GM23338 (cell line): Measurements from ENCODE around the gene LUC7L. TPM values are rescaled to one million over a fixed set of nuclear protein-coding genes. Genes with fewer than 3 reads are reported as not detected.

Experiments
- ATAC-seq: fragments of 200-7000 bp; cut with Tn5 transposase; 3 replicates; pipeline ENCODE4 v1.9.1; 2020
- DNase-seq: peaks from one replicate; pipeline ENCODE4 v3.0.0-alpha.2; 2015; ENCODE audit warnings: low spot score
- H2AFZ ChIP-seq: fragments of 200-600 bp; sonication (generic); 2 replicates; pipeline ENCODE4 v1.8.0; 2016; ENCODE audit warnings: antibody characterized with exemption, mild to moderate bottlenecking, moderate library complexity
- H3F3A ChIP-seq: fragments of 200-600 bp; sonication (generic); replicated peaks from 2 replicates; pipeline ENCODE4 v1.8.0; 2017; ENCODE audit warnings: antibody characterized with exemption, mixed run types, low read depth
- H3K27ac ChIP-seq: fragments of 200-600 bp; sonication (generic); 2 replicates; pipeline ENCODE4 v1.6.1; 2016; ENCODE audit warnings: low read depth
- H3K27me3 ChIP-seq: fragments of 200-600 bp; sonication (generic); 2 replicates; pipeline ENCODE4 v1.8.0; 2016; ENCODE audit warnings: mild to moderate bottlenecking, mixed run types, moderate library complexity; ENCODE audit not compliant: insufficient read depth
- H3K36me3 ChIP-seq: fragments of 200-600 bp; sonication (generic); 2 replicates; pipeline ENCODE4 v1.8.0; 2016; ENCODE audit warnings: mild to moderate bottlenecking; ENCODE audit not compliant: insufficient read depth
- H3K4me1 ChIP-seq: fragments of 200-600 bp; sonication (generic); 2 replicates; pipeline ENCODE4 v1.8.0; 2016; ENCODE audit warnings: mild to moderate bottlenecking, moderate library complexity; ENCODE audit not compliant: insufficient read depth
- H3K4me2 ChIP-seq: fragments of 200-600 bp; sonication (generic); 2 replicates; pipeline ENCODE4 v1.7.1; 2017; ENCODE audit warnings: mixed run types
- H3K4me3 ChIP-seq: fragments of 200-600 bp; sonication (generic); 2 replicates; pipeline ENCODE4 v1.6.1; 2016; ENCODE audit warnings: mixed run types
- H3K79me2 ChIP-seq: fragments of 200-600 bp; sonication (generic); replicated peaks from 2 replicates; pipeline ENCODE4 v1.8.0; 2017; ENCODE audit warnings: mild to moderate bottlenecking; ENCODE audit not compliant: insufficient read depth
- H3K9me2 ChIP-seq: fragments of 200-600 bp; sonication (generic); 2 replicates; pipeline ENCODE4 v1.8.0; 2017; ENCODE audit not compliant: insufficient read depth
- H4K20me1 ChIP-seq: fragments of 200-600 bp; sonication (generic); replicated peaks from 2 replicates; pipeline ENCODE4 v1.8.0; 2017; ENCODE audit warnings: mild to moderate bottlenecking; ENCODE audit not compliant: insufficient read depth
- H3K27ac Mint-ChIP-seq: 2 replicates; pipeline ENCODE4 v1.8.0; 2020; ENCODE audit warnings: inconsistent platforms, mild to moderate bottlenecking, moderate library complexity, mixed read lengths
- H3K27me3 Mint-ChIP-seq: 3 replicates; pipeline ENCODE4 v1.8.0; 2022; ENCODE audit warnings: low read depth, mild to moderate bottlenecking, moderate library complexity, mixed read lengths, inconsistent platforms; ENCODE audit not compliant: insufficient read depth, poor library complexity
- H3K36me3 Mint-ChIP-seq: 3 replicates; pipeline ENCODE4 v1.8.0; 2021; ENCODE audit warnings: low read depth, mild to moderate bottlenecking, inconsistent platforms, moderate library complexity, mixed read lengths
- H3K4me1 Mint-ChIP-seq: 3 replicates; pipeline ENCODE4 v1.8.0; 2020; ENCODE audit warnings: mild to moderate bottlenecking, inconsistent platforms, mixed read lengths
- H3K4me3 Mint-ChIP-seq: 3 replicates; pipeline ENCODE4 v1.8.0; 2021; ENCODE audit warnings: moderate library complexity, mild to moderate bottlenecking, inconsistent platforms, mixed read lengths
- H3K9me3 Mint-ChIP-seq: 3 replicates; pipeline ENCODE4 v1.8.0; 2020; ENCODE audit warnings: moderate library complexity, mild to moderate bottlenecking, inconsistent platforms, mixed read lengths
- STAT1 ChIP-seq: IDR thresholded peaks from one replicate; pipeline ENCODE4 v1.6.1; 2016; ENCODE audit warnings: antibody characterized with exemption; ENCODE audit not compliant: unreplicated experiment
- polyA plus RNA-seq: library from polyadenylated mRNA; unstranded; fragments of >200 nt; fragmentation: Nextera tagmentation; extraction: Ambion mirVana; gene quantifications from 2 replicates; pipeline ENCODE4 v1.2.1, GENCODE V29; 2016
- small RNA-seq: library from RNA; depleted of rRNA; stranded (forward); fragments of <200 nt; gene quantifications from one replicate; pipeline ENCODE3, GENCODE V24; 2014; ENCODE audit warnings: low replicate concordance
- total RNA-seq: library from RNA; depleted of rRNA; stranded (reverse); fragments of >200 nt; shearing (Covaris generic); gene quantifications from 2 replicates; pipeline ENCODE4 v1.2.3, GENCODE V29; 2014; rRNA removed
- TF ChIP-seq, protein P1 (sequence below), 2 experiments: fragments of 200-600 bp in 1 of 2; sonication (generic) in 1 of 2; conservative IDR thresholded peaks; 2 replicates each; pipeline versions ENCODE4 v1.5.1 to v1.6.1; 2016 to 2017; ENCODE audit warnings: antibody characterized with exemption in 2 of 2, low read depth in 2 of 2, mild to moderate bottlenecking in 2 of 2, moderate library complexity in 1 of 2

The LUC7L gene
- total and polyA plus RNA-seq, 2 experiments from 2014 or later: 114 to 151 TPM

DNA sequence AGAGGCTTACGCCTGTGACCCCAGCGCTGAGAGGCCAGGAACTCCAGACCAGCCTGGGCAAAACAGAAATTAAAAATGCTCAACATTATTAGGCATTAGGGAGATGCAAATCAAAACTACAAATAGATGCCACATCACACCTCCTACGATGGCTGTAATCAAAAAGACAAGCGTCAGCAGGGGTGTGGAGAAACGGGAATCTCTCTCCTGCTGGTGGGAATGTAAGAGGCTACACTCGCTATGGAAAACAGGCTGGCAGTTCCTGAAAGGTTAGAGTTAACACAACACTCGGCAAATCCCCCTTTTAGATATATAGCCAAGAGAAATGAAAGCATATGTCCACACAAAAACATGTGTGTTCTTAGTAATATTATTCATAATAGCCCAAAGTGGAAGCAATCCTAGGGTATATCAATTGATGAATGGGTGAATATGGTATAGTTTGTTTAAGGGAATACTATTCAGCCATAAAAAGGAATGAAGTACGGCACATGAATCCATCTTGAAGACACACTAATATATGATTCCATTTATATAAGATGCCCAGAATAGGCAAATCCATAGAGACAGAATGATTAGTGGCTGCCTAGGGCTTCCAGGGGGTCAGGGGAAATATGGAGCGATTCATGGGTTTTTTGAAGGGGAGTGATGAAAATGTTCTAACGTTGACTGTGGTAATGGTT is 88.9 kb downstream of the LUC7L start:
- Histone ChIP-seq H4K20me1 (no peaks in the 10 kb centered on the region), H3K27me3 (no peaks in the 10 kb centered on the region), H3K4me3 (no peak overlapping the region), H3F3A (no peaks in the 10 kb centered on the region; the same call in none of the 2 replicates), H2AFZ (no peak overlapping the region), H3K4me1 (no peaks in the 10 kb centered on the region), H3K9me2 (no peaks in the 10 kb centered on the region), H3K27ac (no peak overlapping the region), H3K36me3 (no peaks in the 10 kb centered on the region), H3K4me2 (no peak overlapping the region), H3K79me2 (peaks cover 22% of the 10 kb centered on the region)
- Mint-ChIP-seq H3K27me3 (peaks cover 17% of the 10 kb centered on the region), H3K36me3 (peaks cover 3% of the 10 kb centered on the region; the same call in 1 of the 3 replicates), H3K4me3 (peak overlapping the region; percentile 23; the same call in 2 of the 3 replicates), H3K27ac (no peak overlapping the region), H3K4me1 (no peaks in the 10 kb centered on the region; the same call in 2 of the 3 replicates), H3K9me3 (peaks cover 4% of the 10 kb centered on the region; the same call in 2 of the 3 replicates)
- peak; percentile 70 for DNase-seq
- no peak for ATAC-seq
- TF ChIP-seq, protein P1, sequence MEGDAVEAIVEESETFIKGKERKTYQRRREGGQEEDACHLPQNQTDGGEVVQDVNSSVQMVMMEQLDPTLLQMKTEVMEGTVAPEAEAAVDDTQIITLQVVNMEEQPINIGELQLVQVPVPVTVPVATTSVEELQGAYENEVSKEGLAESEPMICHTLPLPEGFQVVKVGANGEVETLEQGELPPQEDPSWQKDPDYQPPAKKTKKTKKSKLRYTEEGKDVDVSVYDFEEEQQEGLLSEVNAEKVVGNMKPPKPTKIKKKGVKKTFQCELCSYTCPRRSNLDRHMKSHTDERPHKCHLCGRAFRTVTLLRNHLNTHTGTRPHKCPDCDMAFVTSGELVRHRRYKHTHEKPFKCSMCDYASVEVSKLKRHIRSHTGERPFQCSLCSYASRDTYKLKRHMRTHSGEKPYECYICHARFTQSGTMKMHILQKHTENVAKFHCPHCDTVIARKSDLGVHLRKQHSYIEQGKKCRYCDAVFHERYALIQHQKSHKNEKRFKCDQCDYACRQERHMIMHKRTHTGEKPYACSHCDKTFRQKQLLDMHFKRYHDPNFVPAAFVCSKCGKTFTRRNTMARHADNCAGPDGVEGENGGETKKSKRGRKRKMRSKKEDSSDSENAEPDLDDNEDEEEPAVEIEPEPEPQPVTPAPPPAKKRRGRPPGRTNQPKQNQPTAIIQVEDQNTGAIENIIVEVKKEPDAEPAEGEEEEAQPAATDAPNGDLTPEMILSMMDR (conservative IDR thresholded peaks at IDR 0.05; ENCODE audit: low read depth in 2 of 2): peak in 1 of 2 experiments; percentile 22; a peak in 1 of 4 replicates
- TF ChIP-seq STAT1: no peak

Small RNA genes within 50 kb of the gene (small RNA-seq; reads per million reads assigned to genes)
- not detected for gene RF00019

Other genes with a start within 250 kb of the LUC7L start
- gene POLR3K, start 175.8 kb downstream of the LUC7L start, total RNA-seq: 11.7 and 17.8 TPM in 2 replicates
- gene POLR3K, start 175.8 kb downstream of the LUC7L start, polyA plus RNA-seq: 58.5 and 60.0 TPM in 2 replicates
- 31.2 and 34.4 TPM in 2 replicates for gene SNRNP25, start 175.6 kb downstream of the LUC7L start, total RNA-seq
- gene SNRNP25, start 175.6 kb downstream of the LUC7L start, polyA plus RNA-seq: 79.5 and 81.6 TPM in 2 replicates
- 15.3 and 24.5 TPM in 2 replicates for gene RHBDF1, start 156.8 kb downstream of the LUC7L start, total RNA-seq
- gene RHBDF1, start 156.8 kb downstream of the LUC7L start, polyA plus RNA-seq: 22.1 and 22.6 TPM in 2 replicates
- gene MPG, start 151.2 kb downstream of the LUC7L start, total RNA-seq: 57.8 and 91.1 TPM in 2 replicates
- 38.0 and 39.2 TPM in 2 replicates for gene MPG, start 151.2 kb downstream of the LUC7L start, polyA plus RNA-seq
- gene NPRL3, start 90.8 kb downstream of the LUC7L start, total RNA-seq: 45.7 and 45.9 TPM in 2 replicates
- gene NPRL3, start 90.8 kb downstream of the LUC7L start, polyA plus RNA-seq: 14.5 and 15.4 TPM in 2 replicates
- gene HBZ, start 76.8 kb downstream of the LUC7L start, total RNA-seq: not detected in 2 replicates
- gene HBZ, start 76.8 kb downstream of the LUC7L start, polyA plus RNA-seq: 0.39 TPM in 1 of 2 replicates, not detected in the other
- gene HBM, start 63.5 kb downstream of the LUC7L start, total RNA-seq: not detected in 2 replicates
- 0.68 TPM in 1 of 2 replicates, not detected in the other for gene HBM, start 63.5 kb downstream of the LUC7L start, polyA plus RNA-seq
- gene HBA2, start 56.6 kb downstream of the LUC7L start, total RNA-seq: 1.9 TPM in 1 of 2 replicates, not detected in the other
- gene HBA2, start 56.6 kb downstream of the LUC7L start, polyA plus RNA-seq: 7.8 and 11.7 TPM in 2 replicates
- not detected in 2 replicates for gene HBA1, start 52.8 kb downstream of the LUC7L start, total RNA-seq
- 3.4 and 6.7 TPM in 2 replicates for gene HBA1, start 52.8 kb downstream of the LUC7L start, polyA plus RNA-seq
- 3.1 and 6.6 TPM in 2 replicates for gene HBQ1, start 49.0 kb downstream of the LUC7L start, total RNA-seq
- 8.3 and 8.5 TPM in 2 replicates for gene HBQ1, start 49.0 kb downstream of the LUC7L start, polyA plus RNA-seq
- 57.2 and 128 TPM in 2 replicates for gene FAM234A, start 5.4 kb upstream of the LUC7L start, total RNA-seq
- gene FAM234A, start 5.4 kb upstream of the LUC7L start, polyA plus RNA-seq: 37.9 and 41.9 TPM in 2 replicates
- gene RGS11, start 46.5 kb upstream of the LUC7L start, total RNA-seq: 0.58 and 1.8 TPM in 2 replicates
- 0.38 and 0.74 TPM in 2 replicates for gene RGS11, start 46.5 kb upstream of the LUC7L start, polyA plus RNA-seq
- 1.0 and 1.2 TPM in 2 replicates for gene ARHGDIG, start 51.1 kb upstream of the LUC7L start, total RNA-seq
- 0.24 and 0.78 TPM in 2 replicates for gene ARHGDIG, start 51.1 kb upstream of the LUC7L start, polyA plus RNA-seq
- 0.87 TPM in 1 of 2 replicates, not detected in the other for gene PDIA2, start 53.7 kb upstream of the LUC7L start, total RNA-seq
- gene PDIA2, start 53.7 kb upstream of the LUC7L start, polyA plus RNA-seq: 0.39 and 0.52 TPM in 2 replicates
- gene AXIN1, start 123.3 kb upstream of the LUC7L start, total RNA-seq: 50.6 and 54.5 TPM in 2 replicates
- gene AXIN1, start 123.3 kb upstream of the LUC7L start, polyA plus RNA-seq: 14.3 and 15.0 TPM in 2 replicates
- 115 and 169 TPM in 2 replicates for gene MRPL28, start 141.1 kb upstream of the LUC7L start, total RNA-seq
- 129 and 135 TPM in 2 replicates for gene MRPL28, start 141.1 kb upstream of the LUC7L start, polyA plus RNA-seq
- gene PGAP6, start 152.5 kb upstream of the LUC7L start, total RNA-seq: 98.7 and 112 TPM in 2 replicates
- gene PGAP6, start 152.5 kb upstream of the LUC7L start, polyA plus RNA-seq: 25.1 and 29.5 TPM in 2 replicates
- 228 and 249 TPM in 2 replicates for gene NME4, start 167.8 kb upstream of the LUC7L start, total RNA-seq
- 511 and 521 TPM in 2 replicates for gene NME4, start 167.8 kb upstream of the LUC7L start, polyA plus RNA-seq
- 17.9 and 26.9 TPM in 2 replicates for gene DECR2, start 172.4 kb upstream of the LUC7L start, total RNA-seq
- 19.0 and 20.3 TPM in 2 replicates for gene DECR2, start 172.4 kb upstream of the LUC7L start, polyA plus RNA-seq
- gene RAB11FIP3, start 196.2 kb upstream of the LUC7L start, total RNA-seq: 27.9 and 29.2 TPM in 2 replicates
- gene RAB11FIP3, start 196.2 kb upstream of the LUC7L start, polyA plus RNA-seq: 3.2 and 4.4 TPM in 2 replicates